SH-SY5Y (cell line): ENCODE results near the gene ISL2.

Experiments used
- GATA2 ChIP-seq: IDR thresholded peaks from 2 replicates; pipeline ENCODE4 v1.6.1; 2011; ENCODE audit warnings: mild to moderate bottlenecking, low read depth, low read length
- GATA3 ChIP-seq: IDR thresholded peaks from 2 replicates; pipeline ENCODE4 v1.6.1; 2011; ENCODE audit warnings: low read depth, mild to moderate bottlenecking, low read length, moderate library complexity

DNA sequence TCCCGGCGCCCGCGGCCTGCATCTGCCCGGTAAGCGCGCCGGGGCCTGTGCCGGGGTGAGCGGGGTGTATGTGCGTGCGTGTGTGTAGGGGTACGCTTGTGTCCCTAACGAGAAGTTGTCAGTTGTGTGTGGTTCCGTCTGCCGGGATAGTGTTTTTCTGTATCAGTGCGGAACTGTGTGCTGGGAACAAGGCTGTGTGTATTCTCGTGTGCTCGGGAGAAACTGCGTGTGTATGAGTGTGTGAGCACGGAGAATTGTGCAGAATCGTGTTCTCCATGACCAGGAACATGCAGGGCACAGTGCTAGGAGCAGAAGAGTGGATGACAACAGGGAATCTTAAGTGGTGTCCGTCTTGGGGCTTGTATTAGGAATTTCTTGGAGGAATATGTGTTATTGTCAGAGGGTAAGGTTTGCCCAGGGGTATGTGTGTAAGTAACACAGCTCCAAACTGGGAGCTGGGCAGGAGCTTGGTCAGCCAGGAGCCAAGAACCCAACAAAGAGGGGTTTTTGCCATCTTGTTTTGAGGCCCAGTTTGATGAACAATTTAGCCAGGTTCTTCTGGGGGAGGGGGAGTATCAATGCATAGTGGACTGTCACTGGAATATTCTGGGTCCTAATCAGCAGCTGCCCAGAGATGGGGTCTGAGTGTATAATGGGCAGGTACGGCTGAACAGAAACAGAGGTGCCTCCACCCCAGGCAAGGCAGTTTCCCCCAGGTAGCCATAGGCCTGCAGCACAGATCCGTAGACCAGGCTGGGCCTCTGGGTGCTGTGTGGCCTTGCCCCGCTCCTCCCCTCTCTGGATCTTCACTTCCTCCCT lies 2.1 kb downstream of the ISL2 start:
- TF ChIP-seq GATA2 (no peak), GATA3 (no peak)
